OCI-LY1 (cell line): ENCODE results near the gene CDH1.

ENCODE experiments used
- H2AFZ ChIP-seq: fragments of 200-600 bp; sonication (generic), shearing (Covaris generic); 2 replicates; pipeline ENCODE4 v1.6.0; 2014; ENCODE audit warnings: antibody characterized with exemption, mild to moderate bottlenecking, low read length
- H3F3A ChIP-seq: fragments of 200-600 bp; sonication (generic), shearing (Covaris generic); 2 replicates; pipeline ENCODE4 v1.6.0; 2014; ENCODE audit warnings: mild to moderate bottlenecking, antibody characterized with exemption, low read length, moderate library complexity; ENCODE audit not compliant: insufficient read depth
- H3K27ac ChIP-seq: fragments of 200-600 bp; sonication (generic); 2 replicates; pipeline ENCODE4 v1.5.1; 2014; ENCODE audit warnings: low read length, mixed run types, mild to moderate bottlenecking, low read depth; ENCODE audit not compliant: poor library complexity, severe bottlenecking
- H3K27me3 ChIP-seq: fragments of 200-600 bp; sonication (generic); 2 replicates; pipeline ENCODE4 v1.6.0; 2014; ENCODE audit warnings: antibody characterized with exemption, mild to moderate bottlenecking, low read length, moderate library complexity; ENCODE audit not compliant: insufficient read depth
- H3K36me3 ChIP-seq: fragments of 200-600 bp; sonication (generic); 2 replicates; pipeline ENCODE4 v1.6.1; 2014; ENCODE audit warnings: mild to moderate bottlenecking, antibody characterized with exemption, low read length, moderate library complexity, mixed read lengths; ENCODE audit not compliant: insufficient read depth
- H3K4me1 ChIP-seq: fragments of 200-600 bp; sonication (generic); 2 replicates; pipeline ENCODE4 v1.5.1; 2014; ENCODE audit warnings: mild to moderate bottlenecking, low read length, moderate library complexity; ENCODE audit not compliant: insufficient read depth, severe bottlenecking
- H3K4me2 ChIP-seq: fragments of 200-600 bp; sonication (generic), shearing (Covaris generic); 2 replicates; pipeline ENCODE4 v1.6.1; 2014; ENCODE audit warnings: low read length
- H3K4me3 ChIP-seq: fragments of 200-600 bp; sonication (generic); 2 replicates; pipeline ENCODE4 v1.5.1; 2014; ENCODE audit warnings: low read length, low read depth, mild to moderate bottlenecking, mixed read lengths; ENCODE audit not compliant: poor library complexity, severe bottlenecking
- H3K79me2 ChIP-seq: fragments of 200-600 bp; shearing (Covaris generic); 2 replicates; pipeline ENCODE4 v1.6.1; 2016; ENCODE audit warnings: mixed run types, low read length, mixed read lengths; ENCODE audit not compliant: insufficient read depth
- H3K9ac ChIP-seq: fragments of 200-600 bp; sonication (generic), shearing (Covaris generic); 2 replicates; pipeline ENCODE4 v1.6.1; 2014; ENCODE audit warnings: mild to moderate bottlenecking, low read length, mixed read lengths
- H3K9me2 ChIP-seq: fragments of 200-600 bp; sonication (generic), shearing (Covaris generic); 2 replicates; pipeline ENCODE4 v1.6.1; 2014; ENCODE audit warnings: low read depth, mild to moderate bottlenecking, low read length, mixed read lengths
- H3K9me3 ChIP-seq: fragments of 200-600 bp; shearing (Covaris generic); 2 replicates; pipeline ENCODE4 v1.6.1; 2014; ENCODE audit warnings: low read length, mixed read lengths
- H4K20me1 ChIP-seq: fragments of 200-600 bp; sonication (generic), shearing (Covaris generic); 2 replicates; pipeline ENCODE4 v1.6.0; 2016; ENCODE audit warnings: mild to moderate bottlenecking, low read length; ENCODE audit not compliant: insufficient read depth
- EZH2 ChIP-seq: fragments of 200-600 bp; sonication (generic), shearing (Covaris generic); IDR thresholded peaks from 2 replicates; pipeline ENCODE4 v1.8.0; 2017; ENCODE audit warnings: borderline replicate concordance, mixed run types, mild to moderate bottlenecking, antibody characterized with exemption, low read length, moderate library complexity, mixed read lengths
- TF ChIP-seq, protein P1 (sequence below): fragments of 200-600 bp; sonication (generic), shearing (Covaris generic); IDR thresholded peaks from 2 replicates; pipeline ENCODE4 v1.5.1; 2017; ENCODE audit warnings: mild to moderate bottlenecking, antibody characterized with exemption, low read length, moderate library complexity, mixed read lengths

Gene CDH1

GRCh38 chr16:68752602-68753001, 15.5 kb downstream of the CDH1 start:
- no peak overlapping the region for H3K9ac ChIP-seq
- H3K4me2 ChIP-seq: no peak overlapping the region
- H3K9me2 ChIP-seq: no peaks in the 10 kb centered on the region
- H3K4me1 ChIP-seq: no peaks in the 10 kb centered on the region
- no peak overlapping the region for H2AFZ ChIP-seq
- no peaks in the 10 kb centered on the region for H3K79me2 ChIP-seq
- no peaks in the 10 kb centered on the region for H3K36me3 ChIP-seq
- H4K20me1 ChIP-seq: no peaks in the 10 kb centered on the region
- H3K4me3 ChIP-seq: no peak overlapping the region
- H3F3A ChIP-seq: no peaks in the 10 kb centered on the region
- TF ChIP-seq, protein P1, sequence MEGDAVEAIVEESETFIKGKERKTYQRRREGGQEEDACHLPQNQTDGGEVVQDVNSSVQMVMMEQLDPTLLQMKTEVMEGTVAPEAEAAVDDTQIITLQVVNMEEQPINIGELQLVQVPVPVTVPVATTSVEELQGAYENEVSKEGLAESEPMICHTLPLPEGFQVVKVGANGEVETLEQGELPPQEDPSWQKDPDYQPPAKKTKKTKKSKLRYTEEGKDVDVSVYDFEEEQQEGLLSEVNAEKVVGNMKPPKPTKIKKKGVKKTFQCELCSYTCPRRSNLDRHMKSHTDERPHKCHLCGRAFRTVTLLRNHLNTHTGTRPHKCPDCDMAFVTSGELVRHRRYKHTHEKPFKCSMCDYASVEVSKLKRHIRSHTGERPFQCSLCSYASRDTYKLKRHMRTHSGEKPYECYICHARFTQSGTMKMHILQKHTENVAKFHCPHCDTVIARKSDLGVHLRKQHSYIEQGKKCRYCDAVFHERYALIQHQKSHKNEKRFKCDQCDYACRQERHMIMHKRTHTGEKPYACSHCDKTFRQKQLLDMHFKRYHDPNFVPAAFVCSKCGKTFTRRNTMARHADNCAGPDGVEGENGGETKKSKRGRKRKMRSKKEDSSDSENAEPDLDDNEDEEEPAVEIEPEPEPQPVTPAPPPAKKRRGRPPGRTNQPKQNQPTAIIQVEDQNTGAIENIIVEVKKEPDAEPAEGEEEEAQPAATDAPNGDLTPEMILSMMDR: no peak
- TF ChIP-seq EZH2: no peak
- no peaks in the 10 kb centered on the region for H3K27me3 ChIP-seq
- H3K27ac ChIP-seq: no peak overlapping the region
- no peaks in the 10 kb centered on the region for H3K9me3 ChIP-seq

DNA sequence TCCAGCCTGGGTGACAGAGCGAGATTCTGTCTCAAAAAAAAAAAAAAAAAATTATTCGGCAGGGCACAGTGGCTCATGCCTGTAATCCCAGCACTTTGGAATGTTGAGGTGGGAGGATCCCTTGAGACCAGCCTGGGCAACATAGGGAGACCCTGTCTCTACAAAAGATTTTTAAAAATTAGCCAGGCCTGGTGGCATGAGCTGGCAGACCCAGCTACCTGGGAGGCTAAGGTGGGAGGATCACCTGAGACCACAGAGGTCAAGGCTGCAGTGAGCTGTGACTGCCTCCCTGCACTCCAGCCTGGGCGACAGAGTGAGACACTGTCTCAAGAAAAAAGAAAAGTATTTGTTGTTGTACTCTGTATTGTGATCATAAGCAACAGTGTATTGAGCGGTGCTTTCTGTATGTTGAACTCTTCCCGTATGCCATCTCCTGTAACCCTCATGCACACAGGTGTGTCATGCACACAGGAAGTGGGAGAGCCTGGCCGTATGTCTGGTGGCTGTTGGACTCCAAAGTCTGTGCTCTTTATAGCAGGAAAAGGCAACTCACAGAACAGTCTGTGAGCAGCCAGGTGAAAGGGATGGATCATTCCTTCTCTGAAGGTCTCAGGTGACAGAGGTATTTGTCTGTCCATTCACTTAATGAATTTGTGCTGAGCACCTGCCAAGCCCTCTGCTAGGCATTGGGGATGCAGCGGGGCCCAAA, 17.1 kb downstream of the CDH1 start:
- Histone ChIP-seq H3K27me3 (no peaks in the 10 kb centered on the region), H3K9me3 (no peaks in the 10 kb centered on the region), H3F3A (no peaks in the 10 kb centered on the region), H3K9ac (no peak overlapping the region), H3K4me2 (no peak overlapping the region), H3K4me1 (no peaks in the 10 kb centered on the region), H2AFZ (no peak overlapping the region), H3K27ac (no peak overlapping the region), H3K79me2 (no peaks in the 10 kb centered on the region), H4K20me1 (no peaks in the 10 kb centered on the region), H3K9me2 (no peaks in the 10 kb centered on the region), H3K36me3 (no peaks in the 10 kb centered on the region), H3K4me3 (no peak overlapping the region)
- no peak for TF ChIP-seq EZH2
- TF ChIP-seq, protein P1: no peak

GRCh38 chr16:68756239-68756915, 19.3 kb downstream of the CDH1 start:
- Histone ChIP-seq H2AFZ (no peak overlapping the region), H3K36me3 (no peaks in the 10 kb centered on the region), H3K27me3 (peaks cover under 1% of the 10 kb centered on the region; the same call in 1 of the 2 replicates), H3K4me1 (no peaks in the 10 kb centered on the region), H3K9me3 (no peaks in the 10 kb centered on the region), H4K20me1 (no peaks in the 10 kb centered on the region), H3K27ac (no peak overlapping the region), H3K9me2 (no peaks in the 10 kb centered on the region), H3K4me2 (no peak overlapping the region), H3K4me3 (no peak overlapping the region), H3K79me2 (no peaks in the 10 kb centered on the region), H3K9ac (no peak overlapping the region), H3F3A (no peaks in the 10 kb centered on the region)
- no peak for TF ChIP-seq EZH2
- TF ChIP-seq, protein P1: no peak
